ENCODE measurements around the gene FAM177B.

Gene FAM177B

DNA sequence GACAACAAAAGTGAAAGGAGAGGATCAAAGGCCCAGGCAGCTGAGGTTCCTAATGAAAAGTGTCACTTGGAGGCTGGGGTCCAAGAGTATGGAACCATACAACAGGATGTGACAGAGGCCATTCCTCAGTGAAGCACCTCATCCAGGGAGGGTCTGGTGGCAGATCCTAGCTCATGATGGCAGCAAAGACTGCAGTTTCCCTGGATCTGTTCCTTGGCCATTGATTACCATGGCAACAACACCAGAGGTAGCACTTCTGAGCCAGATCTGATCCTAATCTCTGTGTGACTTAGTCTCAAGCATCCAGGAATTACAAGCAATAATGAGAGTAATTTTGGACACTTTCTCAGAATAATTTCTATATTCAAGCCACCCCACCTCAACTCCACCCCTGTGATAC lies 12.9 kb downstream of the FAM177B start:
- H3K9ac ChIP-seq (ENCODE audit: low read length): no peak overlapping the region
- no peaks in the 10 kb centered on the region for H3K9me2 ChIP-seq (ENCODE audit: low read depth, low read length)
- H3F3A ChIP-seq (ENCODE audit: insufficient read depth, low read length): no peaks in the 10 kb centered on the region
- TF ChIP-seq CTCF (IDR thresholded peaks at IDR 0.05; ENCODE audit: low read length): no peak
- TF ChIP-seq EZH2 (IDR thresholded peaks at IDR 0.05; ENCODE audit: borderline replicate concordance, low read length): no peak
- H3K79me2 ChIP-seq (ENCODE audit: insufficient read depth, low read length): no peaks in the 10 kb centered on the region
- H2AFZ ChIP-seq (ENCODE audit: low read length): no peak overlapping the region
- H3K9me3 ChIP-seq (ENCODE audit: low read length): no peaks in the 10 kb centered on the region
- H3K4me2 ChIP-seq (ENCODE audit: low read length): no peak overlapping the region
- H3K4me3 ChIP-seq (ENCODE audit: low read depth, low read length, poor library complexity, severe bottlenecking): no peak overlapping the region
- H3K4me1 ChIP-seq (ENCODE audit: insufficient read depth, low read length, severe bottlenecking): no peaks in the 10 kb centered on the region
- no peaks in the 10 kb centered on the region for H3K27me3 ChIP-seq (ENCODE audit: insufficient read depth, low read length)
- no peak overlapping the region for H3K27ac ChIP-seq (ENCODE audit: low read depth, low read length, poor library complexity, severe bottlenecking)
- no peaks in the 10 kb centered on the region for H4K20me1 ChIP-seq (ENCODE audit: insufficient read depth, low read length)
- no peaks in the 10 kb centered on the region for H3K36me3 ChIP-seq (ENCODE audit: insufficient read depth, low read length)

GRCh38 chr1:222750651-222751050 lies 13.6 kb downstream of the FAM177B start:
- Histone ChIP-seq H3F3A (ENCODE audit: insufficient read depth, low read length) (no peaks in the 10 kb centered on the region), H3K4me2 (ENCODE audit: low read length) (no peak overlapping the region)

GRCh38 chr1:222751255-222751654 lies 14.3 kb downstream of the FAM177B start:
- TF ChIP-seq EZH2 (IDR thresholded peaks at IDR 0.05; ENCODE audit: borderline replicate concordance, low read length) (no peak), CTCF (IDR thresholded peaks at IDR 0.05; ENCODE audit: low read length) (no peak)
- Histone ChIP-seq H3K9ac (ENCODE audit: low read length) (no peak overlapping the region), H3K4me1 (ENCODE audit: insufficient read depth, low read length, severe bottlenecking) (no peaks in the 10 kb centered on the region), H3K36me3 (ENCODE audit: insufficient read depth, low read length) (no peaks in the 10 kb centered on the region), H3K27ac (ENCODE audit: low read depth, low read length, poor library complexity, severe bottlenecking) (no peak overlapping the region), H3K9me2 (ENCODE audit: low read depth, low read length) (no peaks in the 10 kb centered on the region), H2AFZ (ENCODE audit: low read length) (no peak overlapping the region), H3F3A (ENCODE audit: insufficient read depth, low read length) (no peaks in the 10 kb centered on the region), H3K79me2 (ENCODE audit: insufficient read depth, low read length) (no peaks in the 10 kb centered on the region), H3K4me3 (ENCODE audit: low read depth, low read length, poor library complexity, severe bottlenecking) (no peak overlapping the region), H3K4me2 (ENCODE audit: low read length) (no peak overlapping the region), H4K20me1 (ENCODE audit: insufficient read depth, low read length) (no peaks in the 10 kb centered on the region), H3K27me3 (ENCODE audit: insufficient read depth, low read length) (no peaks in the 10 kb centered on the region), H3K9me3 (ENCODE audit: low read length) (no peaks in the 10 kb centered on the region)

More at GRCh38 chr1:222750651-222751050, 13.6 kb downstream of the FAM177B start:
- H3K36me3 ChIP-seq (ENCODE audit: insufficient read depth, low read length): no peaks in the 10 kb centered on the region
- no peak overlapping the region for H3K4me3 ChIP-seq (ENCODE audit: low read depth, low read length, poor library complexity, severe bottlenecking)
- no peaks in the 10 kb centered on the region for H3K9me3 ChIP-seq (ENCODE audit: low read length)
- TF ChIP-seq EZH2 (IDR thresholded peaks at IDR 0.05; ENCODE audit: borderline replicate concordance, low read length) (no peak), CTCF (IDR thresholded peaks at IDR 0.05; ENCODE audit: low read length) (no peak)
- H3K79me2 ChIP-seq (ENCODE audit: insufficient read depth, low read length): no peaks in the 10 kb centered on the region
- H3K9me2 ChIP-seq (ENCODE audit: low read depth, low read length): no peaks in the 10 kb centered on the region
- no peak overlapping the region for H3K9ac ChIP-seq (ENCODE audit: low read length)
- H3K4me1 ChIP-seq (ENCODE audit: insufficient read depth, low read length, severe bottlenecking): no peaks in the 10 kb centered on the region
- H3K27ac ChIP-seq (ENCODE audit: low read depth, low read length, poor library complexity, severe bottlenecking): no peak overlapping the region
- no peaks in the 10 kb centered on the region for H4K20me1 ChIP-seq (ENCODE audit: insufficient read depth, low read length)
- H2AFZ ChIP-seq (ENCODE audit: low read length): no peak overlapping the region
- H3K27me3 ChIP-seq (ENCODE audit: insufficient read depth, low read length): no peaks in the 10 kb centered on the region

Data from OCI-LY1 (cell line).